GM21423 (cell line): ENCODE measurements around the gene LOXHD1.

Experiments used
- ATAC-seq: cut with Tn5 transposase; IDR thresholded peaks from one replicate; pipeline ENCODE4 v1.9.1; 2021; ENCODE audit warnings: mild to moderate bottlenecking, moderate library complexity; ENCODE audit not compliant: unreplicated experiment

Gene LOXHD1

DNA sequence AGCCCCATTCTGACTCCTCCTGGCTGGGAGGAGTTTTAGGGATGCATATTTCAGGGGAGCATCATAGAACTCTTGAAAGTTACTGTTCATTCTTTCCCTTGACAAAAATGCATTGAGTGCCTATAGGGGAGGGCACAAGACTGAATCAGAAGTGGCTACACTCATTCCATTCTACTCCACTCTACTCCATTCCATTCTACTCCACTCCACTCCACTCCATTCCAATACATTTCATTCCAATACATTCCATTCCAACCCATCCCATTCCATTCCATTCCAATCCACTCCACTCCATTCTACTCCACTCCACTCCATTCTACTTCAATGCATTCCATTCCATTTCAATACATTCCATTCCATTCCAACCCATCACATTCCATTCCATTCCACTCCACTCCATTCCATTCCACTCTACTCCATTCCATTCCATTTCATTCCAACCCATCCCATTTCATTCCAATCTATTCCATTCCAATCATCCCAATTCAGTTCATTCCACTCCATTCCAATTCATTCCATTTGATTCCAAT, 110.8 kb downstream of the LOXHD1 start:
- ATAC-seq: no peak

DNA sequence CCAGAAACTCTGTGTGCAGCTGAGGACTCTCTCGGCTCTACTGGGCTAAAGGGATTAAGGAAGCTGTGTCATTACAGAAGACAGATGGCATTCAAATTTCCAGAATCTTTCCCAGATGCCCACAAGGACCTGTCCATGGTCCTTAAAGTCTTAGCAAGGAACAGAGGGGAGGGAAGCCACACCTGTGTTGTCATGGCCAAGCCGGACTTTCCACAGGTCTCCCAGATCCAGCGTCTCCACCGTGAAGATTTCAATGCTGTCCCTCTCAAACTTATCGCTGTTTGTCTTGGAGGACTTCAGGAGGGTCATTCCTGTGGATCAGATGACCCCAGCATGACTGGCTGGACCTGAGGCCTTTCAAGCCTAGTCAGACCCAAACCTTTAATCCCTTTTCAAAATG, 114.5 kb downstream of the LOXHD1 start:
- no peak for ATAC-seq

DNA sequence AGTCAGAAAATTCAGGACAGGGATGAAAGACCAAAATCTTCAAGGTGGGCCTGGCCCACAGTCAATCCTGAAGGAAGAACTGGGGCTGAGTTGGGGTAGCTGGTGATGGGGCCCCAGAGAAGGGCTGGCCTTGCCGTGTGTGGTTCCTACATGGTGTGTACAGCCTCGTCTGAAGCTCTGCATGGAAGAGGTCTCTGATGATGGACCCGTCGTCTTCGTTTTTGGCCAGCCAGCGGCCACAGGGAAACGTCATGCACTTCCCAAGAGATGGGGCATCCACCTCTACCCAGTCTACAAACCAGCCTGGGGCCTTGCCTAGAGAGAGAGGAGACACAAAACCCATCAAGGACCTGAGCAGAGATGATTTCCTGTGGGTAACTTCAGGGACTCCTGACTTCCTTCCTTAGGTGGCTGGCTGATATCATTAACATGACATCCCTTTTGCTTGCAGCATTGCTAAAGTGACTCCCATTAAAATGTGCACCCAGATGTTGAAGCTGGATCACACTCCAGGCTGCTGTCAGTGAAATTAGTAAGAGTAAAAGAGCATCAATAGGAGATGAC, 115.3 kb downstream of the LOXHD1 start:
- ATAC-seq: no peak

DNA sequence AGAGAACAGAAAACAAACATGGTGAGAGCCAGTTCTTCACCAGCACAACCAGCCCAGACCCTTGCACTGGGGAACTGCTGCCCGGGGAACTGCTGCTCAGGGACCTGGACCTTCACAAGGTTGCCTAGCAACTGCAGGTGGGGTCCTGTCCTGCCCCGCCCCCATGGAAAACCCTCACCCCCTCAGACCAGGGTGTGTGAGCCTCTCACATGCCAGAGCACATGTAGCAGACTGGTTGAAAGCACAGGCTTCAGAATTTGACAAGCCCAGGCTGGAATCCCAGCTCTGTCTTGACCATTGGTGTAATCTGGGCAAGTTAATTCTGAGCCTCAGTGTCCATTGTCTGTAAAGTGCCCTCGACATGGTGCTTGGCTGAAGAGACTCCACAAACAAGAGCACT, 118.6 kb downstream of the LOXHD1 start:
- no peak for ATAC-seq

DNA sequence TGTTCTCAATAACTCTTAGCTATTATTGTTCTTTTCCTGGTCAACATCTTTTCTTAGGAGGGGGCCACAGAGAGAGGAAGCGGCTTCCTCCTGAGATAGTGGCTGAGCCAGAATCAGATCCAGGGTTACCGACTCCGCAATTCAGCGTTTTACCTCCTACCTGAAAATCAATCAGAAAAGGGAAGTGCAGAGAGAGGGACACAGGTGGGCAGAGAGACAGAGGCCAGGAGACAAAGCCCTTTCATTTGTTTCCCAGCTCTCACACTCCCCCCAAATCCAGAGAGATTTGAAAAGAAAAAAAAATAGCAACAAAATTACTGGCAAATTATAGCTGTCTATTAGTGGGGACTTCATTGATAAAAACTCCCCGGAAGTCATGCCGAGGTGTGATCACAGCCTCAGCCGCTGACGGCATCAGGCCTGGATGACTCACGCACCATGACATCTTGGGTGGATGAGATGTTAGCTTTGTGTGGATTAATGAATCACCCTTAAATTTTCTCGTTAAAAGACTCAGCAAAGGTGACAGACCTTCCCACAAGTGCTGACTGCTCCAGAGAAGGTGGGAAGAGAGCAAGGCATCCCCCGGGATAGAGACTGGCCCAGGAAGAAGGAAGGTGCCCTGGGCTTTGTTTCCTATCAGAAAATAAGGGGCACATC, 120.7 kb downstream of the LOXHD1 start:
- ATAC-seq: no peak

DNA sequence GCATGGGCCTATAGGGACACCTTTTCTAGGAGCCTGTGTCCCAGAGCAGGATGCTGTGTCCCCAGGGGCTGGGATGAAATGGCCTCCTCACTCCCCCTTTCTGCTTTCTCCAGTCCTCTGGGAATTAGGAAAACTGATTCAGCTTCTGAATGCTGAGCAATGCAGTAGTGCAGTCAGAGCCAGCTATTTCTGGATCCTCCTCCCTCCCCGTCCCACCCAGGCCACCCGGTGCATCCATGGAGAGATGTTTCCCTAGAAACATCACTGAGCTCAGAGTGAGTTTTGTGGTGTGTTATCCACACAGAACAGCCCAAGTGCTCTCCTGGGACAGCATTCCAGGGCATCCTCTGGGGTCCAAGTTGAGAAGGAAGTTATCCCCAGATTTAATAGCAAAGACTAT, 125.5 kb downstream of the LOXHD1 start:
- ATAC-seq: no peak

- no peak for ATAC-seq
These were observed 129.0 kb downstream of the LOXHD1 start for GRCh38 chr18:46528037-46528436.

- no peak for ATAC-seq
These were observed 137.2 kb downstream of the LOXHD1 start for GRCh38 chr18:46519870-46520269.

DNA sequence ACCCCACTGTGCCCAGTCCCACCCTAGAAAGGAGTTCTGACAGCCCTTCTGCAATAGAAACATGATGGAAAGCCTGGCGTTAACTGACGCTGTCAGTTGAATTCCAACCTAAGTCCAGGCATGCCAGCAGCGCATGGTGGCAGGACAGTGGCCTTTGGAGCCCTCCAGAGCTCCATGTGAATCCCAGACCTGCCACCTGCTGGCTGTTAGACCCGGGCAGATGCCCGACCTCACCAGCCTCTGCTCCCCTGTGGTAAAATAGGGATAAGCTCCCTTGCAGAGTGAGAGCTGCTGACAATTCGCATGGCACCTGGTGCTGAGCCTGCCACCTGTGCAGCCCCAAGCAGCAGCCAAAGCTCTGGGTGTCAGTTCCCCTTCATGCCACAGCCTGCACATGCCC, 138.6 kb downstream of the LOXHD1 start:
- ATAC-seq: no peak

GRCh38 chr18:46516555-46516954, 140.5 kb downstream of the LOXHD1 start:
- ATAC-seq: no peak

GRCh38 chr18:46510386-46510785, 146.6 kb downstream of the LOXHD1 start:
- ATAC-seq: no peak

- ATAC-seq: no peak
These were observed 147.5 kb downstream of the LOXHD1 start for GRCh38 chr18:46509530-46509929.

- ATAC-seq: no peak
These were observed 149.9 kb downstream of the LOXHD1 start for GRCh38 chr18:46506974-46507586.

GRCh38 chr18:46502444-46502843, 154.6 kb downstream of the LOXHD1 start:
- no peak for ATAC-seq

GRCh38 chr18:46497129-46497528, 159.9 kb downstream of the LOXHD1 start:
- ATAC-seq: no peak

DNA sequence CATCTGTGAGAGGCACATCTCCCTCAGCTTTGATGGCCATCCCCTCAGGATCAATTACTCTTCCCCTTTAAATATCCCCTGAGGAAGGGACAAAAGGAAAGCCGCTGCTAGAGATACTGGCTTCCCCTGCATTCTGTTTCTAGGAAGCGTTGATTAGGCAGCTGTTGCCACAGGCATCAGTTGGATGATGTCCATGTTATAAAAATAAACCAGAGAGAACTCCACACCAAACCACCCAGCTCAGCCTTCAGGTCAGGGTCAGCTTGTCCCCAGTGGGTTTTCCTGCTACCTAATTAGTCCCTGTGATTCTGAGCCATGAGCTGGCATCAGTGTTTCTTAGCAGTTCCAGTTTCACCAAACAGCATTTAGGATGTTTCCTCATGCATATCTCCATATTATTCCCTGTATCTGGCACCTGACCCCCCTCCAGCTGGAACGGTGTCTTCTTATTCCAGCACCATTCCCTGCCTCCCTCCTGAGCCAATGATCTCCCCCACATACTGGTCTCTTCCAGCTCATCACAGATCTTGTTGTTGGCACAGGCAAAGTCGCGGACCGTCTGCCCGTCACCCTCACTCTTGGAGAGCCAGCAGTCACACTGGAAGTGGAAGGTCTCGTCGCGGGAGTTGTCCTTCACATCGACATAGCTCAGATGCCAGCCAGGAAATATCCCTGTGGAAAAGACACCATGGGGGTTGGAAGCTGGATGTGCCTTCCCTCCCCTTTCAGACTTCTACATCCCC, 168.4 kb downstream of the LOXHD1 start:
- no peak for ATAC-seq

GRCh38 chr18:46485675-46486194, 171.3 kb downstream of the LOXHD1 start:
- no peak for ATAC-seq

DNA sequence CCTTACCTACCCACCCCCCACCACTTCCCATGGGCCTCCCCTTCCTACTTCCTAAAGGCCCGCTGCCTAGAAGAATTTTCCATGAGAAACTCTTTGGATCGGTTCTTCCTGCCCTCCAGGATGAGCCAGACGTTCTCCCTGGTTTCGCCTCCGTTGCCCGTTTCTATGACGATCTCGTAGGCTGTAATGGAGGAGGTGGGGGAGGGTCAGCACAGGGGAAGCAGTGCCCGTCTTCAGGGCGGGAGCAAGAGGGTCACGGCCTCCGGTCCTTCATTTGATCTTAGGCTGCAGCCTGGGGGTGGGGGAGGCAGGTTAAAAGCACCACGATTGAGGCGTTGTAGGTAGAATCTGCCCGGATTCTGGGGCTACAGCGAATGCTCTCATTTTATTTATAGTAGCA, 172.0 kb downstream of the LOXHD1 start:
- ATAC-seq: no peak

- no peak for ATAC-seq
These were observed 174.2 kb downstream of the LOXHD1 start for GRCh38 chr18:46482831-46483230.

DNA sequence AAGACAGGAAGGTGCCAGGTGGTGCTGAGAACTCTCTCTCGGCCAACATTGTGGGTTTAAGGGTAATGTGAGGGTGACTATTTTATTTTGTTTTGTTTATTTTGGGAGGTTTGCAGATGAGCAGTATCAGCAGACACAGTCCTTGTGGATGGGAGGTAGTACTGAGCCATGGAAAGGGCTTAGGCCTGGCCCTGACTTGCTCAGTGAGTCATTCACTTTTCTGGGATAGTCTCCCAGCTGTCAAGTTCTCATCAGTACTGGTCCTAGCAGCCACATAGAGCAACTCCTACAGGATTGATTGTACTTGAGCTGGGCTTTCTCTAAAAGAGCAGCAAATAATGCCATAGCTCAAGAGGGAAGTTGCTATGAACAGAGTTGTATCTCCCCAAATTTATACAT, 175.2 kb downstream of the LOXHD1 start:
- ATAC-seq: no peak

DNA sequence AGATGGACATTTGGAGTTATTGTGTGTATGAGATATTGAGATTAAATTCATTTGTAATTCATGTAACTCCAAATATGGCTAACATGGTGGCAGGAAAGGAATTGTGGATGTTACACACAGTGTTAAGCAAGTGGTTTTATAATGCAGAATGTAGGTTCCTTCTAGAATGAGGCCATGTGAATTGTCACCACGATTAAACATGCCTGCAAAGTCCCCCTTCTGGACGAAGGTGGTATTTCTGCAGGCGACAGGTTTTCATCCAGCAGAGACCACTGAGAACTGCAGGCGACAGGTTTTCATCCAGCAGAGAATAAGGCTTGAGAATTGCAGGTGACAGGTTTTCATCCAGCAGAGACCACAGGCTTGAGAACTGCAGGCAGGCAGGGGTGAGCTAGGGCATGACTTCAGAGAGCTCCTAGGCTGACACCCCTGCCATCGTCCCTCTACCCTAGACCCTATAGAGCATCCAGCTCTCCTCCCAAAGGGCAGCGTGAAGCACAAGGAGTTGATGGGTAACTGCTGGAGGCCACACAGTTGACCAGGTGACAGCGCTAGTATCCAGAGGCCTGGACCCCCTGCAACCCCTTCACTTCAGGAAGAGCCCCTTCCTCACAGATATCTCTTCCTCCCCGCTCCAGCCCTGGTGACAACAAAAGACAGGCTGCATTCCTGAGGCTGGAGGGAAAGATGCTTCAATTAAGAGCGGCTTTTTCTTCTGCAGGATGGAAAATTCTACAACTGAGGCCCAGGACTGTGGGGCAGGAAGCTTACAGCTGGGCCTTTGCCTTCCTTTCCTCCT, 175.8 kb downstream of the LOXHD1 start:
- ATAC-seq: no peak
